BE2C (cell line): ENCODE results near the gene POLD1.

Source experiments
- DNase-seq: peaks from one replicate; pipeline ENCODE4 v3.0.0-alpha.2; 2020
- H3K27me3 ChIP-seq: fragments of 250-450 bp; sonication (Bioruptor Pico); 2 replicates; pipeline ENCODE4 v1.5.1; 2020; ENCODE audit warnings: mild to moderate bottlenecking
- H3K36me3 ChIP-seq: fragments of 250-450 bp; sonication (Bioruptor Pico); 2 replicates; pipeline ENCODE4 v1.5.1; 2020; ENCODE audit warnings: mild to moderate bottlenecking
- H3K4me1 ChIP-seq: fragments of 250-450 bp; sonication (Bioruptor Pico); 2 replicates; pipeline ENCODE4 v1.5.1; 2020
- H3K4me3 ChIP-seq: 2 replicates; pipeline ENCODE4 v1.5.1; 2011; ENCODE audit warnings: low read depth, low read length
- H3K9me3 ChIP-seq: fragments of 250-450 bp; sonication (Bioruptor Pico); 2 replicates; pipeline ENCODE4 v1.5.1; 2020
- TF ChIP-seq, protein P1 (sequence below): IDR thresholded peaks from 2 replicates; pipeline ENCODE4 v1.5.1; 2012; ENCODE audit warnings: mild to moderate bottlenecking, low read depth, low read length

POLD1 gene

GRCh38 chr19:50402544-50403301 lies 18.6 kb downstream of the POLD1 start:
- Histone ChIP-seq H3K9me3 (no peaks in the 10 kb centered on the region), H3K36me3 (peaks cover 54% of the 10 kb centered on the region), H3K4me1 (no peaks in the 10 kb centered on the region), H3K27me3 (no peaks in the 10 kb centered on the region), H3K4me3 (no peak overlapping the region)
- TF ChIP-seq, protein P1, sequence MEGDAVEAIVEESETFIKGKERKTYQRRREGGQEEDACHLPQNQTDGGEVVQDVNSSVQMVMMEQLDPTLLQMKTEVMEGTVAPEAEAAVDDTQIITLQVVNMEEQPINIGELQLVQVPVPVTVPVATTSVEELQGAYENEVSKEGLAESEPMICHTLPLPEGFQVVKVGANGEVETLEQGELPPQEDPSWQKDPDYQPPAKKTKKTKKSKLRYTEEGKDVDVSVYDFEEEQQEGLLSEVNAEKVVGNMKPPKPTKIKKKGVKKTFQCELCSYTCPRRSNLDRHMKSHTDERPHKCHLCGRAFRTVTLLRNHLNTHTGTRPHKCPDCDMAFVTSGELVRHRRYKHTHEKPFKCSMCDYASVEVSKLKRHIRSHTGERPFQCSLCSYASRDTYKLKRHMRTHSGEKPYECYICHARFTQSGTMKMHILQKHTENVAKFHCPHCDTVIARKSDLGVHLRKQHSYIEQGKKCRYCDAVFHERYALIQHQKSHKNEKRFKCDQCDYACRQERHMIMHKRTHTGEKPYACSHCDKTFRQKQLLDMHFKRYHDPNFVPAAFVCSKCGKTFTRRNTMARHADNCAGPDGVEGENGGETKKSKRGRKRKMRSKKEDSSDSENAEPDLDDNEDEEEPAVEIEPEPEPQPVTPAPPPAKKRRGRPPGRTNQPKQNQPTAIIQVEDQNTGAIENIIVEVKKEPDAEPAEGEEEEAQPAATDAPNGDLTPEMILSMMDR: no peak
- no peak for DNase-seq

DNA sequence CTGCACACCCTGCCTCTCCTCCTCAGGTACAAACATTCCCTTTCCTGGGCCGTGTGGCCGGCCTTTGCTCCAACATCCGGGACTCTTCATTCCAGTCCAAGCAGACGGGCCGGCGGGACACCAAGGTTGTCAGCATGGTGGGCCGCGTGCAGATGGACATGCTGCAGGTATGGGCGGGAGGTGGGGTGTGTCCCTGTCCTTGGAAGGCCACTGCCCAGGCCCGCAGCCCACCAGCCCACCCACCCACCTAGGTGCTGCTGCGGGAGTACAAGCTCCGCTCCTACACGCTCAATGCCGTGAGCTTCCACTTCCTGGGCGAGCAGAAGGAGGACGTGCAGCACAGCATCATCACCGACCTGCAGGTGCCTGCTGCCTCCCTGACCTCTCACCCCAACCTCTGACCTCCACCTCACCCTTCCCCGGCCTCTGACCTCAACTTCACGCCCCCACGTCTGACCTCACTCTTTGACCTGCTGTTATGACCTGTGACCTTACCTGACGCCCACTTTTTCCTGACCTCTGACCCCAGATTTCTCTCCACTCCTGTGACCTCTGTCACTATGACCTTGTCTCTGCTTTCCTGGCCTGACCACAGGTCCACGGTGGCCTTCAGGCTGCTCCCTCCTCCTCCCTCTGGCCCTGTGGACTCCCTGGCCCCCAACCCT lies 22.1 kb downstream of the POLD1 start:
- H3K4me1 ChIP-seq: no peaks in the 10 kb centered on the region
- H3K36me3 ChIP-seq: peaks cover 48% of the 10 kb centered on the region
- no peak overlapping the region for H3K4me3 ChIP-seq
- H3K27me3 ChIP-seq: no peaks in the 10 kb centered on the region
- no peak for DNase-seq
- H3K9me3 ChIP-seq: no peaks in the 10 kb centered on the region
- TF ChIP-seq, protein P1: no peak

DNA sequence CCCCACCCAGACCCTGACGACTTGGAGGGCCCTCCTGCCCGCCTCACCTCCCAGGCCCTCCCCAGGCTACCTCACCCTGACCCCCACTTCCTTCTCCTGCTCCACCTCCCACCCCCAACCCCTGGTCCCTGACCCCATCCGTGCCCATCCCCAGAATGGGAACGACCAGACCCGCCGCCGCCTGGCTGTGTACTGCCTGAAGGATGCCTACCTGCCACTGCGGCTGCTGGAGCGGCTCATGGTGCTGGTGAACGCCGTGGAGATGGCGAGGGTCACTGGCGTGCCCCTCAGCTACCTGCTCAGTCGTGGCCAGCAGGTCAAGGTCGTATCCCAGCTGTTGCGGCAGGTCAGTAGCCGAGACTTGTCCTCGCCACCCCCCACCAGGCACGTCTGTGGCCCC lies 22.7 kb downstream of the POLD1 start:
- H3K9me3 ChIP-seq: no peaks in the 10 kb centered on the region
- H3K4me3 ChIP-seq: no peak overlapping the region
- no peak for DNase-seq
- no peaks in the 10 kb centered on the region for H3K4me1 ChIP-seq
- TF ChIP-seq, protein P1: no peak
- no peaks in the 10 kb centered on the region for H3K27me3 ChIP-seq
- H3K36me3 ChIP-seq: peaks cover 47% of the 10 kb centered on the region

DNA sequence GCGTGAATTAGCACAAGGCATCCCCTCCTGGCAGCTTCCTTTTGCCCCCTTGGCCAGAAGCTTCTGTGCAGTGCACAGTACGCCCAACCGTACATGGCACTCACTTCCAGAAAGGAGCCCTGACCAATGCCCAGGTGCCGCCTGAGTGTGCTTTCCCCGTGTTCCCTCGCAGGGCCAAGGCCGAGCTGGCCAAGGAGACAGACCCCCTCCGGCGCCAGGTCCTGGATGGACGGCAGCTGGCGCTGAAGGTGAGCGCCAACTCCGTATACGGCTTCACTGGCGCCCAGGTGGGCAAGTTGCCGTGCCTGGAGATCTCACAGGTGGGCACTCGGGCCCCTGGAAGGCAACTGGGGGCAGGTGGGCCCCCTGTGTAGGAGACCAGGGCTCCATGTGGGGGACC lies 25.2 kb downstream of the POLD1 start:
- TF ChIP-seq, protein P1: no peak
- Histone ChIP-seq H3K4me1 (no peaks in the 10 kb centered on the region; the same call in 1 of the 2 replicates), H3K27me3 (no peaks in the 10 kb centered on the region), H3K4me3 (no peak overlapping the region), H3K36me3 (peaks cover 41% of the 10 kb centered on the region), H3K9me3 (no peaks in the 10 kb centered on the region; the same call in 1 of the 2 replicates)
- no peak for DNase-seq

GRCh38 chr19:50410109-50410508 lies 26.0 kb downstream of the POLD1 start:
- DNase-seq: no peak

More at GRCh38 chr19:50410109-50410508, 26.0 kb downstream of the POLD1 start:
- TF ChIP-seq, protein P1: no peak
- Histone ChIP-seq H3K36me3 (peaks cover 38% of the 10 kb centered on the region), H3K4me3 (no peak overlapping the region), H3K9me3 (no peaks in the 10 kb centered on the region; the same call in 1 of the 2 replicates), H3K27me3 (no peaks in the 10 kb centered on the region), H3K4me1 (no peaks in the 10 kb centered on the region; the same call in 1 of the 2 replicates)
